Liver (tissue), 9 donors: ENCODE data around the gene LUC7L. TPM values are rescaled to one million over a fixed set of nuclear protein-coding genes. Genes with fewer than 3 reads are reported as not detected.
A peak's percentile ranks its signal among the peaks of the same experiment; 100 is the strongest.

Experiments
- DNase-seq: peaks from one replicate; pipeline ENCODE4 v3.0.0-alpha.2; 2017; ENCODE audit warnings: low spot score
- H3K27ac ChIP-seq, 2 donors: one replicate each; pipeline ENCODE4 v1.7.0; 2013; ENCODE audit warnings: inconsistent platforms in 2 of 2, low read length in 2 of 2, control low read depth in 1 of 2, low read depth in 1 of 2, mild to moderate bottlenecking in 1 of 2
- H3K27me3 ChIP-seq, 4 donors: one replicate each; pipeline versions ENCODE4 v1.6.1 to v1.7.0; 2013; ENCODE audit warnings: low read length in 3 of 4, inconsistent platforms in 1 of 4, mild to moderate bottlenecking in 1 of 4, moderate library complexity in 1 of 4; ENCODE audit not compliant: control insufficient read depth in 4 of 4, insufficient read depth in 4 of 4
- H3K36me3 ChIP-seq, 4 donors: one replicate each; pipeline versions ENCODE4 v1.6.1 to v1.7.0; 2013; ENCODE audit warnings: low read length in 3 of 4, mild to moderate bottlenecking in 3 of 4, low read depth in 1 of 4, moderate library complexity in 1 of 4; ENCODE audit not compliant: control insufficient read depth in 4 of 4, insufficient read depth in 3 of 4
- H3K4me1 ChIP-seq, 4 donors: one replicate each; pipeline versions ENCODE4 v1.6.1 to v1.7.0; 2013; ENCODE audit warnings: low read length in 3 of 4, mild to moderate bottlenecking in 3 of 4, moderate library complexity in 1 of 4; ENCODE audit not compliant: control insufficient read depth in 4 of 4, insufficient read depth in 4 of 4
- H3K4me3 ChIP-seq, 3 donors: one replicate each; pipeline versions ENCODE4 v1.6.1 to v1.7.0; 2013; ENCODE audit warnings: low read length in 3 of 3, control low read depth in 1 of 3, low read depth in 1 of 3, mild to moderate bottlenecking in 1 of 3
- H3K9ac ChIP-seq, 2 donors: one replicate each; pipeline ENCODE4 v1.7.0; 2013; ENCODE audit warnings: low read length in 2 of 2, mild to moderate bottlenecking in 2 of 2, moderate library complexity in 2 of 2, control low read depth in 1 of 2, low read depth in 1 of 2
- H3K9me3 ChIP-seq, 4 donors: one replicate each; pipeline versions ENCODE4 v1.6.1 to v1.7.0; 2013; ENCODE audit warnings: low read length in 3 of 4; ENCODE audit not compliant: control insufficient read depth in 4 of 4
- ATF3 ChIP-seq: IDR thresholded peaks from 2 replicates; pipeline ENCODE4 v1.6.1; 2016; ENCODE audit warnings: antibody characterized with exemption
- CTCF ChIP-seq: fragments of 150-350 bp; IDR thresholded peaks from 2 replicates; pipeline ENCODE4 v1.5.1; 2017; ENCODE audit warnings: improper control_type of control experiment, low read depth, low read length; ENCODE audit not compliant: missing input control
- EGR1 ChIP-seq, 2 donors: IDR thresholded peaks; 2 replicates each; pipeline ENCODE4 v1.6.1; 2016 to 2018; ENCODE audit warnings: antibody characterized with exemption in 2 of 2, low read depth in 2 of 2
- FOXA1 ChIP-seq: IDR thresholded peaks from 2 replicates; pipeline ENCODE4 v1.6.1; 2016; ENCODE audit warnings: antibody characterized with exemption
- FOXA2 ChIP-seq: IDR thresholded peaks from 2 replicates; pipeline ENCODE4 v1.6.1; 2016; ENCODE audit warnings: antibody characterized with exemption
- GABPA ChIP-seq, 2 donors: IDR thresholded peaks in 1 of 2; conservative IDR thresholded peaks in 1 of 2; 2 replicates each; pipeline ENCODE4 v1.6.1; 2016; ENCODE audit warnings: antibody characterized with exemption in 2 of 2, mild to moderate bottlenecking in 1 of 2, moderate library complexity in 1 of 2
- HNF4A ChIP-seq, 2 donors: conservative IDR thresholded peaks; 2 replicates each; pipeline ENCODE4 v1.6.1; 2016; ENCODE audit warnings: antibody characterized with exemption in 2 of 2, mild to moderate bottlenecking in 2 of 2
- HNF4G ChIP-seq: IDR thresholded peaks from 2 replicates; pipeline ENCODE4 v1.6.1; 2016; ENCODE audit warnings: antibody characterized with exemption
- JUND ChIP-seq, 2 donors: IDR thresholded peaks; 2 replicates each; pipeline ENCODE4 v1.6.1; 2016; ENCODE audit warnings: antibody characterized with exemption in 2 of 2
- MAX ChIP-seq: IDR thresholded peaks from 2 replicates; pipeline ENCODE4 v1.6.1; 2016; ENCODE audit warnings: antibody characterized with exemption
- NR2F2 ChIP-seq: IDR thresholded peaks from 2 replicates; pipeline ENCODE4 v1.6.1; 2016; ENCODE audit warnings: antibody characterized with exemption
- RAD21 ChIP-seq, 2 donors: IDR thresholded peaks; 2 replicates each; pipeline ENCODE4 v1.6.1; 2016; ENCODE audit warnings: antibody characterized with exemption in 2 of 2, mild to moderate bottlenecking in 2 of 2
- REST ChIP-seq: IDR thresholded peaks from 2 replicates; pipeline ENCODE4 v1.6.1; 2016; ENCODE audit warnings: antibody characterized with exemption, mild to moderate bottlenecking
- RXRA ChIP-seq, 2 donors: IDR thresholded peaks; 2 replicates each; pipeline ENCODE4 v1.6.1; 2017 to 2018; ENCODE audit warnings: antibody characterized with exemption in 2 of 2, mild to moderate bottlenecking in 1 of 2
- SP1 ChIP-seq: IDR thresholded peaks from 2 replicates; pipeline ENCODE4 v1.6.1; 2018; ENCODE audit warnings: antibody characterized with exemption, mild to moderate bottlenecking
- TAF1 ChIP-seq: conservative IDR thresholded peaks from 2 replicates; pipeline ENCODE4 v1.6.1; 2016; ENCODE audit warnings: antibody characterized with exemption, mild to moderate bottlenecking
- YY1 ChIP-seq: IDR thresholded peaks from 2 replicates; pipeline ENCODE4 v1.6.1; 2016; ENCODE audit warnings: antibody characterized with exemption, mild to moderate bottlenecking
- ZBTB33 ChIP-seq: IDR thresholded peaks from 2 replicates; pipeline ENCODE4 v1.6.1; 2016; ENCODE audit warnings: antibody characterized with exemption
- WGBS: extraction: QIAGEN DNeasy Blood & Tissue Kit; methylation state at CpG from one replicate; pipeline ENCODE4 v1.1.7; 2013; 5-methylcytosine and 5-hydroxymethylcytosine counted together
- polyA plus RNA-seq, 2 donors: library from polyadenylated mRNA; stranded (reverse) in 1 of 2; unstranded in 1 of 2; fragments of 200-250 nt in 1 of 2; fragments of >200 nt in 1 of 2; fragmentation: Nextera tagmentation in 1 of 2; extraction: Ambion mirVana in 1 of 2; gene quantifications; one replicate each; pipeline versions ENCODE4 v1.2.1 to v1.2.3, GENCODE V29; 2013 to 2015
- total RNA-seq, 2 donors: library from RNA; depleted of rRNA; stranded (reverse); fragments of >200 nt; gene quantifications; one replicate each; pipeline ENCODE4 v1.2.3, GENCODE V29; 2014
- donor health status: healthy.
- donor health status: healthy.
- donor health status: healthy.
- donor health status: healthy.
- donor health status: healthy.

LUC7L gene
- total and polyA plus RNA-seq, 4 donors: 11.5 to 34.3 (median 19.6) TPM

- Histone ChIP-seq H3K36me3 (peaks cover 0 to 1% (median 0%) of the 10 kb centered on the region in 4 donors), H3K9ac (no peak overlapping the region), H3K27ac (no peak overlapping the region), H3K4me3 (peak overlapping the region in 1 of 3 donors; percentile 25), H3K4me1 (peaks cover 0 to 5% (median 1%) of the 10 kb centered on the region in 4 donors), H3K9me3 (no peaks in the 10 kb centered on the region), H3K27me3 (peaks cover 0 to 4% (median 3%) of the 10 kb centered on the region in 4 donors)
- no peak for DNase-seq
- 4% methylated on average over 58 of the region's 58 CpGs for WGBS
- no peak for TF ChIP-seq GABPA (IDR thresholded peaks at IDR 0.05 in 1 of 2, conservative IDR thresholded peaks at IDR 0.05 in 1 of 2)
- no peak for TF ChIP-seq YY1
- TF ChIP-seq MAX: no peak
- no peak for TF ChIP-seq CTCF
- no peak for TF ChIP-seq FOXA2
- no peak for TF ChIP-seq TAF1
- TF ChIP-seq JUND (IDR thresholded peaks at IDR 0.05): no peak
- TF ChIP-seq RXRA (IDR thresholded peaks at IDR 0.05): no peak
- no peak for TF ChIP-seq HNF4G
- TF ChIP-seq RAD21 (IDR thresholded peaks at IDR 0.05): no peak
- TF ChIP-seq FOXA1: no peak
These were observed 45.9 kb upstream of the LUC7L start for GRCh38 chr16:275041-275641.

- Histone ChIP-seq H3K4me1 (peaks cover 0 to 5% (median 0%) of the 10 kb centered on the region in 4 donors), H3K4me3 (no peak overlapping the region), H3K9ac (no peak overlapping the region), H3K9me3 (no peaks in the 10 kb centered on the region), H3K36me3 (peaks cover 0 to 1% (median 0%) of the 10 kb centered on the region in 4 donors), H3K27me3 (peaks cover 0 to 4% (median 3%) of the 10 kb centered on the region in 4 donors), H3K27ac (no peak overlapping the region)
- TF ChIP-seq CTCF (no peak), SP1 (no peak), FOXA2 (no peak), GABPA (IDR thresholded peaks at IDR 0.05 in 1 of 2, conservative IDR thresholded peaks at IDR 0.05 in 1 of 2) (no peak), JUND (IDR thresholded peaks at IDR 0.05) (no peak), HNF4G (no peak), RXRA (IDR thresholded peaks at IDR 0.05) (no peak), ATF3 (no peak), ZBTB33 (no peak), HNF4A (conservative IDR thresholded peaks at IDR 0.05) (no peak), FOXA1 (no peak), NR2F2 (no peak), EGR1 (IDR thresholded peaks at IDR 0.05; ENCODE audit: low read depth in 2 of 2) (no peak), REST (no peak)
- DNase-seq: no peak
- 74% methylated on average over 30 of the region's 30 CpGs for WGBS
These were observed 44.5 kb upstream of the LUC7L start for GRCh38 chr16:273547-274421.
